Cardiac muscle cell (in vitro differentiated cells and primary cell): ENCODE data around the gene SCYGR1. TPM values are rescaled to one million over a fixed set of nuclear protein-coding genes. Genes with fewer than 3 reads are reported as not detected.

Source experiments
- DNase-seq, 2 donors: peaks; one replicate each; pipeline versions ENCODE4 v3.0.0 to v3.0.0-alpha.2; 2010 to 2017; ENCODE audit warnings: low read depth in 1 of 2, low spot score in 1 of 2
- H3K27ac ChIP-seq: fragments of 200-600 bp; sonication (generic); 2 replicates; pipeline ENCODE4 v1.5.1; 2016
- H3K27me3 ChIP-seq: fragments of 200-600 bp; sonication (generic); 2 replicates; pipeline ENCODE4 v1.6.0; 2016; ENCODE audit warnings: control low read depth
- H3K36me3 ChIP-seq: fragments of 200-600 bp; sonication (generic); 2 replicates; pipeline ENCODE4 v1.5.1; 2016; ENCODE audit warnings: control low read depth
- H3K4me1 ChIP-seq: fragments of 200-600 bp; sonication (generic); 2 replicates; pipeline ENCODE4 v1.8.1; 2017; ENCODE audit warnings: low read depth, mild to moderate bottlenecking, mixed run types
- H3K4me3 ChIP-seq: fragments of 200-600 bp; sonication (generic); 2 replicates; pipeline ENCODE4 v1.5.1; 2016; ENCODE audit warnings: mild to moderate bottlenecking
- H3K9me3 ChIP-seq: fragments of 200-600 bp; sonication (generic); 2 replicates; pipeline ENCODE4 v1.5.1; 2017; ENCODE audit warnings: low read depth, mild to moderate bottlenecking, control low read depth
- polyA plus RNA-seq: library from polyadenylated mRNA; unstranded; fragments of >200 nt; fragmentation: Nextera tagmentation; extraction: Ambion mirVana; gene quantifications from 2 replicates; pipeline ENCODE4 v1.2.1, GENCODE V29; 2016
- total RNA-seq: library from RNA; depleted of rRNA; stranded (reverse); fragments of >200 nt; gene quantifications from 2 replicates; pipeline ENCODE4 v1.2.3, GENCODE V29; 2016
- TF ChIP-seq, protein P1 (sequence below): IDR thresholded peaks from 2 replicates; pipeline ENCODE4 v1.5.1; 2012; ENCODE audit warnings: low read depth, mild to moderate bottlenecking, low read length

Gene SCYGR1
- total and polyA plus RNA-seq, 2 experiments from 2014 or later, result not detected

DNA sequence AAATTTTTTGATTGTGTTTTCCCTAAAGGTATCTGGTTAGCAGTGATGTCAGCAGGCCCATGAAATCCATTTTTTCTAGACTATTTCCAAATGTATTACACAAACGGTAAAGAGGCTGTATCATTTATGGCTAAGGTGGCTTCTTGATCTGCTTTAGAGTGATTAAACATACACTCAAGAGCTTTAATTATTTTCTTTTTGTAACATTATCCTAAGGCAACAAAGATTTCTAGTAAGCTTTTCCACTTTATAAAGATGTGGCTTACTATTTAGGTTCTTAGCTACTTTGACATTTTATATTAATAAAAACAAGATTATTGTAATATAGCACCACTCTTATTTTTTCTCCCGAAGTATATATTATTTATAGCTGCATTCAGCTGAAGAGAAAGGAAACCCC is 46.2 kb downstream of the SCYGR1 start:
- no peaks in the 10 kb centered on the region for H3K4me1 ChIP-seq
- H3K36me3 ChIP-seq, result peaks cover 28% of the 10 kb centered on the region
- TF ChIP-seq, protein P1, sequence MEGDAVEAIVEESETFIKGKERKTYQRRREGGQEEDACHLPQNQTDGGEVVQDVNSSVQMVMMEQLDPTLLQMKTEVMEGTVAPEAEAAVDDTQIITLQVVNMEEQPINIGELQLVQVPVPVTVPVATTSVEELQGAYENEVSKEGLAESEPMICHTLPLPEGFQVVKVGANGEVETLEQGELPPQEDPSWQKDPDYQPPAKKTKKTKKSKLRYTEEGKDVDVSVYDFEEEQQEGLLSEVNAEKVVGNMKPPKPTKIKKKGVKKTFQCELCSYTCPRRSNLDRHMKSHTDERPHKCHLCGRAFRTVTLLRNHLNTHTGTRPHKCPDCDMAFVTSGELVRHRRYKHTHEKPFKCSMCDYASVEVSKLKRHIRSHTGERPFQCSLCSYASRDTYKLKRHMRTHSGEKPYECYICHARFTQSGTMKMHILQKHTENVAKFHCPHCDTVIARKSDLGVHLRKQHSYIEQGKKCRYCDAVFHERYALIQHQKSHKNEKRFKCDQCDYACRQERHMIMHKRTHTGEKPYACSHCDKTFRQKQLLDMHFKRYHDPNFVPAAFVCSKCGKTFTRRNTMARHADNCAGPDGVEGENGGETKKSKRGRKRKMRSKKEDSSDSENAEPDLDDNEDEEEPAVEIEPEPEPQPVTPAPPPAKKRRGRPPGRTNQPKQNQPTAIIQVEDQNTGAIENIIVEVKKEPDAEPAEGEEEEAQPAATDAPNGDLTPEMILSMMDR, result no peak
- H3K27ac ChIP-seq, result no peak overlapping the region
- no peaks in the 10 kb centered on the region for H3K27me3 ChIP-seq
- no peak overlapping the region for H3K4me3 ChIP-seq
- no peak for DNase-seq
- no peaks in the 10 kb centered on the region for H3K9me3 ChIP-seq

DNA sequence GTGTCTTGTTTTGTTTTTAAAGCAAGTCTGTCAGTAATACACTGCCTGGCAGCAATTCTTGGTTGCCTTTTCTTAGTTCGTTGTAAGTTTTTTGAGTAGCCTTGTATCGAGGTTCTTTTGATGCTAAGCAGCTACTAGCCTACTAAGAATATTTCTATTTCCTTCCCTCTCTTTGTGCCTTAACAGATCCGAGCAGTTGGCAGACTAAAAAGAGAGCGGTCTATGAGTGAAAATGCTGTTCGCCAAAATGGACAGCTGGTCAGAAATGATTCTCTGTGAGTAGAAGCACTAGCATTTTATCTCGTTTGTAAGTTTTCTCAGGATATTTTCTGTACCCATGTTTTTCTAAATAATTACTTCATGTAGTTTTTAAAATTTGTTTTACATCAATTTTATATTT is 47.6 kb downstream of the SCYGR1 start:
- TF ChIP-seq, protein P1, result no peak
- no peak overlapping the region for H3K4me3 ChIP-seq
- no peaks in the 10 kb centered on the region for H3K4me1 ChIP-seq
- H3K9me3 ChIP-seq, result no peaks in the 10 kb centered on the region
- no peak for DNase-seq
- no peak overlapping the region for H3K27ac ChIP-seq
- H3K36me3 ChIP-seq, result peaks cover 33% of the 10 kb centered on the region
- no peaks in the 10 kb centered on the region for H3K27me3 ChIP-seq

DNA sequence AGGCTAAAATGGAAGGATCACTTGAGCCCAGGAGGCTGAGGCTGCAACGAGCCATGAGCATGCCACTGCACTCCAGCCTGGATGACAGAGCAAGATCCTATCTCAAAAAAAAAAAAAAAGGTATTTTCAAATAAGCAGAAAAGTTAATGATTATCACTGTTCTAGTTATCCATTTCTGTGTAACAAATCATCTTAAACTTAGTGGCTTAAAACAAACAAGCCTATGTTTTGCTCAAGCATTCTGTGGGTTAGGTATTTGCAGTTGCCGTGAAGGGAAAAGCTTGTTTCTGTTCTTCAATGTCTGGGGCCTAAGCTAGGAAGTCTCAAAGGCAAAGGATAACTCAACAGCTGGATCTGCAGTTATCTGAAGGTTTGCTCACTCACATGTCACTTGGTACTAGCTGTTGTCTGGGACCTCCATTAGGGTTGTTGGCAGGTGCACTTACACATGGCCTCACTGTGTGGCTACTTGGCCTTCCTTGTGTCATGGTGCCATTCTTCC is 48.6 kb downstream of the SCYGR1 start:
- H3K27me3 ChIP-seq, result no peaks in the 10 kb centered on the region
- TF ChIP-seq, protein P1, result no peak
- H3K4me1 ChIP-seq, result no peaks in the 10 kb centered on the region
- no peak overlapping the region for H3K27ac ChIP-seq
- no peaks in the 10 kb centered on the region for H3K9me3 ChIP-seq
- peaks cover 37% of the 10 kb centered on the region for H3K36me3 ChIP-seq
- H3K4me3 ChIP-seq, result no peak overlapping the region
- DNase-seq, result no peak

Other genes with a start within 250 kb of the SCYGR1 start
- gene COL4A4, start 223.7 kb downstream of the SCYGR1 start, total RNA-seq, result 0.14 and 0.15 TPM in 2 replicates
- 0.07 and 0.16 TPM in 2 replicates for gene COL4A4, start 223.7 kb downstream of the SCYGR1 start, polyA plus RNA-seq
- gene COL4A3, start 223.3 kb downstream of the SCYGR1 start, total RNA-seq, result not detected in 2 replicates
- gene COL4A3, start 223.3 kb downstream of the SCYGR1 start, polyA plus RNA-seq, result 0.20 and 0.29 TPM in 2 replicates
- 109 and 144 TPM in 2 replicates for gene MFF, start 62.7 kb downstream of the SCYGR1 start, total RNA-seq
- 125 and 133 TPM in 2 replicates for gene MFF, start 62.7 kb downstream of the SCYGR1 start, polyA plus RNA-seq
- gene TM4SF20, start 8.6 kb downstream of the SCYGR1 start, total RNA-seq, result not detected in 2 replicates
- 0.19 TPM in 1 of 2 replicates, not detected in the other for gene TM4SF20, start 8.6 kb downstream of the SCYGR1 start, polyA plus RNA-seq
- gene AGFG1, start 84.2 kb upstream of the SCYGR1 start, total RNA-seq, result 34.0 and 35.3 TPM in 2 replicates
- gene AGFG1, start 84.2 kb upstream of the SCYGR1 start, polyA plus RNA-seq, result 39.0 and 55.3 TPM in 2 replicates
- not detected in 2 replicates for gene SCYGR2, start 210.9 kb upstream of the SCYGR1 start, total RNA-seq
- gene SCYGR2, start 210.9 kb upstream of the SCYGR1 start, polyA plus RNA-seq, result not detected in 2 replicates
- not detected in 2 replicates for gene SCYGR3, start 226.9 kb upstream of the SCYGR1 start, total RNA-seq
- gene SCYGR3, start 226.9 kb upstream of the SCYGR1 start, polyA plus RNA-seq, result not detected in 2 replicates
- gene SCYGR4, start 229.5 kb upstream of the SCYGR1 start, total RNA-seq, result not detected in 2 replicates
- not detected in 2 replicates for gene SCYGR4, start 229.5 kb upstream of the SCYGR1 start, polyA plus RNA-seq